ENCODE results near the gene TUBGCP5.

DNA sequence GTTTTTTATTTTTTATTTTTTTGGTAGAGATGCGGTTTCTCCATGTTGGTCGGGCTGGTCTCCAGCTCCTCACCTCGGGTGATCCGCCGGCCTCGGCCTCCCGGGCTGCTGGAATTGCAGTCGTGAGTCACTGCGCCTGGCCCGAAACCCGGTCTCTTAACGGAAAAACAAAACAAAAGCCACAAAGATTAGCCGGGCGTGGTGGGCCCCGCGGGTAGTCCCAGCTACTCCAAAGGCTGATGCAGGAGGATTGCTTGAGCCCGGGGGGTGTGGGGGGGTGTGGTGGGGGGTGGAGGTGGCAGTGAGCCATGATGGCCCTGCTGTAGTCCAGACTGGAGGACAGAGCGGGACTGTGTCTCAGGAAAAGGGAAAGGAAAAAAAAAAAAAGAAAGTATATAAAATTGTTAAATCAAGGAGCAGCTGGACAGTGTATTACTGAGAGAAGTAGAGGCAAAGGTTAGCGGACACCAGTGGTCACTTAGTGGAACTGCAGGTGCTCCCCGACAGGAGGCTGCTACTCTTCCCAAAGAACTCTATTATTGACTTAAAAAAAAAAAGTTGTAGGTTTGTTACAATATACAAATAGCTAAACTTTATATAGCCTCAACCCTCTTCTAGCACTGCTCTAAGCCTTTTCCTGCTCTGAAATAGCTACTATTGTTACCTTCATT is 30.3 kb upstream of the TUBGCP5 start:
- TF ChIP-seq, protein P1, sequence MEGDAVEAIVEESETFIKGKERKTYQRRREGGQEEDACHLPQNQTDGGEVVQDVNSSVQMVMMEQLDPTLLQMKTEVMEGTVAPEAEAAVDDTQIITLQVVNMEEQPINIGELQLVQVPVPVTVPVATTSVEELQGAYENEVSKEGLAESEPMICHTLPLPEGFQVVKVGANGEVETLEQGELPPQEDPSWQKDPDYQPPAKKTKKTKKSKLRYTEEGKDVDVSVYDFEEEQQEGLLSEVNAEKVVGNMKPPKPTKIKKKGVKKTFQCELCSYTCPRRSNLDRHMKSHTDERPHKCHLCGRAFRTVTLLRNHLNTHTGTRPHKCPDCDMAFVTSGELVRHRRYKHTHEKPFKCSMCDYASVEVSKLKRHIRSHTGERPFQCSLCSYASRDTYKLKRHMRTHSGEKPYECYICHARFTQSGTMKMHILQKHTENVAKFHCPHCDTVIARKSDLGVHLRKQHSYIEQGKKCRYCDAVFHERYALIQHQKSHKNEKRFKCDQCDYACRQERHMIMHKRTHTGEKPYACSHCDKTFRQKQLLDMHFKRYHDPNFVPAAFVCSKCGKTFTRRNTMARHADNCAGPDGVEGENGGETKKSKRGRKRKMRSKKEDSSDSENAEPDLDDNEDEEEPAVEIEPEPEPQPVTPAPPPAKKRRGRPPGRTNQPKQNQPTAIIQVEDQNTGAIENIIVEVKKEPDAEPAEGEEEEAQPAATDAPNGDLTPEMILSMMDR (IDR thresholded peaks at IDR 0.05), result peak in 1 of 3 experiments; percentile 11
- TF ChIP-seq POLR2AphosphoS5 (IDR thresholded peaks at IDR 0.05) (no peak), POLR2A (IDR thresholded peaks at IDR 0.05; ENCODE audit: low read depth) (no peak)
